HG03342 (cell line): ENCODE data around the gene ST6GALNAC1.

Experiments
- ATAC-seq: cut with Tn5 transposase; IDR thresholded peaks from one replicate; pipeline ENCODE4 v1.9.1; 2021; ENCODE audit warnings: mild to moderate bottlenecking, moderate library complexity; ENCODE audit not compliant: unreplicated experiment

Gene ST6GALNAC1

GRCh38 chr17:76584427-76585032 is 59.0 kb downstream of the ST6GALNAC1 start:
- ATAC-seq, result no peak

DNA sequence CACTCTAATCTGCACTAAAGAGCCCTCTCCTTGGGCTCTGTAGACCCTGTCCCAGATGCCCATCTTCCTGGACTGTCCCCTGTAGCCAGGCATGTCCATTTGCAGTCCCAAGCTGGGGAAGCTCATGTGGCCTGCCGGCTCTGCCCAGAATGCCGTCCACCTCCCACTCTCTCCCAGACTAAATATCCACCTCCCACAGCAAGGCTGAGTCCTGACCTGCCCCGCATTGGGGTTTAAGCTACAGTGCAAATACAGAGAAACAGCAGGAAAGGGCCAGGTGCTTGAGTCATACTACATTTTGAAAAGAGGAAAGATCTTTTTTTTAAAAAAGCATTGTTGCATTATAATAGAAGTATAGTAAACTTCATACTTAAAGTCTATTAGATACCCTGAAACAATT is 60.9 kb downstream of the ST6GALNAC1 start:
- ATAC-seq, result no peak

DNA sequence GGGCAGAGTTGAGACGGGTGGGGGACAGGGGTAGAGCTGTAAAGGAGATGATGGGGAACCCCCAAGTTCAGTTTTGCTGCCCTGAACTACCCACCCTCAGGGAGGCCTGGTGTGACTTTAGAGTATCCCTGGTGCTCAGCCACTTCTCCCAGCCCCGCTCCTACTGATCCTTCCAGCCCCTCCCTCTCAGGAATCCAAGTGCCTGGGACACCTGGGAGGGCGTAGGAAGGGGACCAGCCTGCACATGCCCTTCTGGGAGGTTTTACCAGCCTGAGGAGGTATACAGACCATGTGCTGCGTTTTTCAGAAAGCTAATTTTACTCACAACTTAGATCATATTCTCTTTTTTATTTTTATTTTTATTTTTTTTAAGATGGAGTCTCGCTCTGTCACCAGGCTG is 62.0 kb downstream of the ST6GALNAC1 start:
- ATAC-seq, result no peak

DNA sequence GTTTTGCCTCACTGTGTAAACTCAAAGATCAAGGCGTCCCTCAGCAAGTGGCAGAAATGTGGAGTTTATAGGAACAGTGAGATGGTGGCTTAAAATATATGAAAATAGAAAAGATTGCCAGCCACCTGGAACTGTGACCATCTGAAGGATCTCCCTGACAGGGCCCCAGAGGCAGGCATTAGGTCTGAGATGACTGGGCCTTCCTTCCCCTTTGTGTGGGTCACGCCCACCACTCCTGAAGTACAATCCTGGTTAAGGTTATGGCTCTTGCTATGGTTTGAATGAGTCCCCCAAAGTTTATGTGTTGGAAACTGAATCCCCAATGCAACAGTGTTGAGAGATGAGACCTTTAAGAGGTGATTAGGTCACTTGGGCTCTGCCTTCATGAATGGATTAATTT is 64.3 kb downstream of the ST6GALNAC1 start:
- no peak for ATAC-seq

DNA sequence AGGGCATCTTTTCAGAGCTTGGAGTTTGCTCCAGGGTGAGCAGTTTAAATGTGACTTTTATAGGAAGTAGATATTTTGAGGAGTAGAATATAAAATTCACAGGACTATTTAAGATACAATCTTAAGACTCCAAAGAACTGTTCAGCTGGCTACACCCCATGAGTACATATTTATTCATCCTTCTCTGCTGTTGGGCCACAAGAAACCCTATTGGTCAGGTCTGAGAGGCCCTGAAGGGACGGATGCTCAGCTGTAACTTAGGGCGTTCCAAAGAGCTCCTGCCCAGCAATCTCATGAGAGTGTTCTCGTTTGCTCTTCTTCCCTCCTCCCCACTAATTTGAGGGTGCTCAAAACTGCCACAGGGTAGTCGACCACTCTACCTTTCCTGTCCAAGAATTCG is 65.2 kb downstream of the ST6GALNAC1 start:
- ATAC-seq, result no peak

- no peak for ATAC-seq
Observed at GRCh38 chr17:76577876-76578275, 65.7 kb downstream of the ST6GALNAC1 start.

DNA sequence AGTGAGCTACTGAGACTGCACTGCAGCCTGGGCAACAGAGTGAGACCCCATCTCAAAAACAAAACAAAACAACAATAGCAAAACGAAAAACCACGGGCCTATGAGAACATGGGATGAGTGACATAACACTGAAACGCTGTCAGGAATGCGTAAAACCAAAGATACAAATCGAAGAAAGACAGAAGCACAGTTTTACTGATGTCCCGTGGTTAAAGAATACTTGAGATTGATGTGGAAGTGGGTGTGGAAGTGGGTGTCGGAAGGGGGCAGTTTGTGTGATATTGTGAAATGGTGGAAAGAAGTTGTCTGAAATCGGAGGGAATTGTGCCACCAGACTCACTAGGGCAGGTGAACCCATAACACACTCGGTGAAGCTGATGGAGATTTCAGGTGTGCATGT is 67.4 kb downstream of the ST6GALNAC1 start:
- no peak for ATAC-seq

DNA sequence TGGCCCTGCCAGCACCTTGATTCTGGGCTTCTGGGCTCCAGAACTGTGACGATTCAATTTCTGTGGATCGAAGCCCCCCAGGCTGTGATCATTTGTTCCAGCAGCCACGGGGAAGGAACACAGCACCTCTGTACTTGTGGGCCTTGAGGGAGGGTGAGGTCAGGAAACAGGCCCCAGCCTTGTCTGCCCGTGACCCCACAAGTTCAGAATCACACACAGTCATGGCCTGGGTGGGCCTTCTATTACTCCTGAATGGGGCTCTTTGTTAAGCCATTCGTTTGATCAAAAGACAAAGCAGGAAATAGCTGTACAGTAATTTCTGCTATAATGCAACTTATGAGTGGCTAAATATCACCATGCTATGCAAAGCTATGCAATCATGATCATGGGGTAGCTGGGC is 68.0 kb downstream of the ST6GALNAC1 start:
- ATAC-seq, result no peak
